Endothelial cell of umbilical vein (primary cell): ENCODE measurements around the gene DAAM1. TPM values are rescaled to one million over a fixed set of nuclear protein-coding genes. Genes with fewer than 3 reads are reported as not detected.

Source experiments
- BruUV-seq: library from RNA; stranded (reverse); fragments of 400-500 nt; replicated peaks from 2 replicates; lab custom pipeline; 2021; lab: Mats Ljungman, UMichigan
- CTCF ChIA-PET: fragments of 300-600, 350-600 bp; sonication (Branson Sonifier 250); formaldehyde crosslinking; loops from one replicate; lab custom pipeline; 2021; ENCODE audit warnings: antibody characterized with exemption, inconsistent platforms; lab: Charles Lee
- POLR2A ChIA-PET: fragments of 300-600, 350-600 bp; sonication (Branson Sonifier 250); formaldehyde crosslinking; loops from one replicate; lab custom pipeline; 2021; ENCODE audit warnings: antibody characterized with exemption, inconsistent platforms; lab: Charles Lee
- DNase-seq: peaks from one replicate; pipeline ENCODE4 v3.0.0-alpha.2; 2011; ENCODE audit warnings: low read depth, low spot score
- FAIRE-seq: peaks from 2 replicates; lab custom pipeline; 2011; peaks lifted over from hg19 to GRCh38; lab: Jason Lieb, UNC
- H2AFZ ChIP-seq: 2 replicates; pipeline ENCODE4 v1.6.0; 2012; ENCODE audit warnings: low read depth, low read length, control low read depth, inconsistent platforms
- H3K27ac ChIP-seq: 2 replicates; pipeline ENCODE4 v1.5.1; 2011; ENCODE audit warnings: low read depth, mild to moderate bottlenecking, control low read depth, low read length, moderate library complexity; ENCODE audit not compliant: insufficient read depth
- H3K27me3 ChIP-seq, 2 experiments: 2 replicates each; pipeline versions ENCODE4 v1.6.0 to v1.6.1; 2011; ENCODE audit warnings: low read length in 2 of 2, mixed read lengths in 1 of 2; ENCODE audit not compliant: control insufficient read depth in 2 of 2, insufficient read depth in 2 of 2
- H3K36me3 ChIP-seq, 2 experiments: 2 replicates in 1 of 2; 3 replicates in 1 of 2; pipeline ENCODE4 v1.5.1; 2011; ENCODE audit warnings: low read length in 2 of 2, mild to moderate bottlenecking in 1 of 2, moderate library complexity in 1 of 2; ENCODE audit not compliant: control insufficient read depth in 2 of 2, insufficient read depth in 2 of 2; ENCODE audit errors: extremely low read depth in 1 of 2
- H3K4me1 ChIP-seq: 3 replicates; pipeline ENCODE4 v1.5.1; 2011; ENCODE audit warnings: mild to moderate bottlenecking, low read length; ENCODE audit not compliant: control insufficient read depth, insufficient read depth; ENCODE audit errors: extremely low read depth
- H3K4me2 ChIP-seq: 2 replicates; pipeline ENCODE4 v1.6.1; 2011; ENCODE audit warnings: low read length, control low read depth, mixed read lengths; ENCODE audit not compliant: insufficient read depth
- H3K4me3 ChIP-seq, 3 experiments: fragments of 200-600 bp in 1 of 3; sonication (generic), shearing (Covaris generic) in 1 of 3; replicated peaks in 1 of 3; 2 replicates each; pipeline ENCODE4 v1.5.1; 2011 to 2016; ENCODE audit warnings: control low read depth in 3 of 3, low read length in 3 of 3, mild to moderate bottlenecking in 2 of 3, inconsistent platforms in 1 of 3, low read depth in 1 of 3, moderate library complexity in 1 of 3; ENCODE audit not compliant: insufficient read depth in 1 of 3
- H3K79me2 ChIP-seq: 2 replicates; pipeline ENCODE4 v1.6.0; 2012; ENCODE audit warnings: low read length, inconsistent platforms; ENCODE audit not compliant: control insufficient read depth, insufficient read depth
- H3K9ac ChIP-seq: replicated peaks from 2 replicates; pipeline ENCODE3; 2011; ENCODE audit warnings: low read length, control low read depth; ENCODE audit not compliant: insufficient read depth; ENCODE audit errors: extremely low read depth
- H3K9me1 ChIP-seq: replicated peaks from 3 replicates; pipeline ENCODE4 v1.6.0; 2011; ENCODE audit warnings: mild to moderate bottlenecking, low read length; ENCODE audit not compliant: control insufficient read depth, insufficient read depth; ENCODE audit errors: extremely low read depth
- H3K9me3 ChIP-seq: replicated peaks from 2 replicates; pipeline ENCODE4 v1.5.1; 2012; ENCODE audit warnings: low read length, inconsistent platforms; ENCODE audit not compliant: control insufficient read depth, insufficient read depth
- H4K20me1 ChIP-seq: replicated peaks from 2 replicates; pipeline ENCODE3; 2011; ENCODE audit warnings: mild to moderate bottlenecking, low read length; ENCODE audit not compliant: control insufficient read depth, insufficient read depth; ENCODE audit errors: extremely low read depth
- CTCF ChIP-seq, 2 donors: IDR thresholded peaks; 1 replicate in 1 of 2; 2 replicates in 1 of 2; pipeline ENCODE4 v1.5.1; 2011; ENCODE audit warnings: low read length in 2 of 2, mild to moderate bottlenecking in 2 of 2, moderate library complexity in 2 of 2, control low read depth in 1 of 2, inconsistent platforms in 1 of 2, low read depth in 1 of 2; ENCODE audit not compliant: insufficient read depth in 1 of 2; ENCODE audit errors: extremely low read depth in 1 of 2
- EZH2 ChIP-seq: IDR thresholded peaks from 2 replicates; pipeline ENCODE4 v1.6.1; 2012; ENCODE audit warnings: borderline replicate concordance, low read depth, mild to moderate bottlenecking, moderate library complexity, low read length, inconsistent platforms; ENCODE audit not compliant: severe bottlenecking
- FOS ChIP-seq: IDR thresholded peaks from 2 replicates; pipeline ENCODE4 v1.6.1; 2011; ENCODE audit warnings: mild to moderate bottlenecking, low read length, moderate library complexity, borderline replicate concordance; ENCODE audit not compliant: insufficient read depth
- GATA2 ChIP-seq: IDR thresholded peaks from 2 replicates; pipeline ENCODE4 v1.7.0; 2011; ENCODE audit warnings: low read depth, mild to moderate bottlenecking, moderate library complexity, mixed read lengths, low read length; ENCODE audit not compliant: insufficient read length, insufficient read depth
- JUN ChIP-seq: IDR thresholded peaks from 2 replicates; pipeline ENCODE4 v1.6.1; 2011; ENCODE audit warnings: borderline replicate concordance, low read depth; ENCODE audit not compliant: insufficient read length, insufficient read depth
- MAX ChIP-seq: IDR thresholded peaks from 2 replicates; pipeline ENCODE4 v1.6.1; 2011; ENCODE audit not compliant: insufficient read depth, insufficient read length
- MYC ChIP-seq: IDR thresholded peaks from one replicate; pipeline ENCODE4 v1.6.1; 2011; ENCODE audit warnings: mild to moderate bottlenecking, low read depth, low read length
- POLR2A ChIP-seq: IDR thresholded peaks from 2 replicates; pipeline ENCODE4 v1.6.1; 2012; ENCODE audit warnings: low read depth, mild to moderate bottlenecking, control low read depth, low read length
- POLR2AphosphoS5 ChIP-seq: IDR thresholded peaks from 2 replicates; pipeline ENCODE4 v1.6.1; 2012; ENCODE audit warnings: low read depth, mild to moderate bottlenecking, control low read depth, low read length, moderate library complexity; ENCODE audit not compliant: insufficient read depth
- dilution Hi-C: fragments of 300-500 bp; cut with MboI; formaldehyde crosslinking; loops from one replicate; pipeline ENCODE4 v1.15.0; 2019; ENCODE audit warnings: low sequenced_read_pairs; ENCODE audit not compliant: extremely low pct_ligation_motif_present
- intact Hi-C: fragments of 100-400 bp; cut with micrococcal nuclease; formaldehyde crosslinking; loops from one replicate; pipeline ENCODE4 v1.10.0; 2022
- polyA plus RNA-seq, 4 experiments: library from polyadenylated mRNA; depleted of rRNA in 3 of 4; stranded (reverse) in 3 of 4; unstranded in 1 of 4; fragments of >200 nt; gene quantifications; 2 replicates each; pipeline versions ENCODE4 v1.2.1 to v1.2.3, GENCODE V29; 2011 to 2012; ENCODE audit warnings: missing spikeins in 1 of 4
- total RNA-seq: library from RNA; stranded (reverse); gene quantifications from 2 replicates; pipeline ENCODE4 v1.2.3, GENCODE V29; 2021

The DAAM1 gene
- total and polyA plus RNA-seq, 2 donors (not counting 3 experiments of a cell fraction or from before 2014, with no cell fraction given): 10.2 to 25.3 TPM

GRCh38 chr14:59277659-59278058 lies 89.2 kb downstream of the DAAM1 start:
- H3K79me2 ChIP-seq: no peaks in the 10 kb centered on the region
- peak overlapping the region; percentile 89 for H3K27ac ChIP-seq
- BruUV-seq: TSS peak; percentile 53
- H3K9ac ChIP-seq: no peak overlapping the region
- H2AFZ ChIP-seq: no peak overlapping the region
- dilution Hi-C loops (no loop called here), intact Hi-C loops (loop anchor here (1.0 to 5.0 kb wide), 6 partner anchors 31 to 205 kb away; partner anchors contain the start of genes DAAM1, JKAMP and L3HYPDH)
- H3K4me3 ChIP-seq: no peak overlapping the region
- no peak for FAIRE-seq
- H3K4me2 ChIP-seq: no peak overlapping the region
- peaks cover 43% of the 10 kb centered on the region for H3K4me1 ChIP-seq
- H3K27me3 ChIP-seq: no peaks in the 10 kb centered on the region
- TF ChIP-seq MYC: no peak
- no peak for TF ChIP-seq GATA2
- TF ChIP-seq JUN: no peak
- no peak for TF ChIP-seq EZH2
- no peak for TF ChIP-seq POLR2A
- H4K20me1 ChIP-seq: no peaks in the 10 kb centered on the region
- POLR2A ChIA-PET: no interaction called here
- no peaks in the 10 kb centered on the region for H3K9me3 ChIP-seq
- no peak for DNase-seq
- H3K9me1 ChIP-seq: no peaks in the 10 kb centered on the region
- no peaks in the 10 kb centered on the region for H3K36me3 ChIP-seq
- CTCF ChIA-PET: no interaction called here

- H3K4me1 ChIP-seq: peaks cover 43% of the 10 kb centered on the region
- CTCF ChIA-PET: no interaction called here
- dilution Hi-C loops: no loop called here
Observed at GRCh38 chr14:59278111-59278510, 89.6 kb downstream of the DAAM1 start.

More at GRCh38 chr14:59278111-59278510, 89.6 kb downstream of the DAAM1 start:
- Histone ChIP-seq H3K9me3 (no peaks in the 10 kb centered on the region), H3K27me3 (no peaks in the 10 kb centered on the region), H3K4me2 (peak overlapping the region; percentile 56), H3K9me1 (no peaks in the 10 kb centered on the region), H3K36me3 (no peaks in the 10 kb centered on the region), H4K20me1 (no peaks in the 10 kb centered on the region), H3K4me3 (no peak overlapping the region), H3K79me2 (no peaks in the 10 kb centered on the region), H3K9ac (peak overlapping the region; percentile 66), H3K27ac (peak overlapping the region; percentile 89), H2AFZ (no peak overlapping the region)
- BruUV-seq: no TSS peak
- TF ChIP-seq JUN: peak; percentile 90
- TF ChIP-seq POLR2A: no peak
- peak; percentile 13 for TF ChIP-seq MYC
- TF ChIP-seq MAX: no peak
- peak; percentile 93 for TF ChIP-seq GATA2
- peak; percentile 96 for TF ChIP-seq FOS
- TF ChIP-seq POLR2AphosphoS5: peak; percentile 82
- no peak for TF ChIP-seq CTCF (IDR thresholded peaks at IDR 0.05; ENCODE audit: extremely low read depth in 1 of 2, insufficient read depth in 1 of 2, low read depth in 1 of 2, low read length in 2 of 2)
- no peak for TF ChIP-seq EZH2
- POLR2A ChIA-PET: no interaction called here
- DNase-seq (peak; percentile 87), FAIRE-seq (peak; percentile 81)
- intact Hi-C loops: loop anchor here (1.0 to 5.0 kb wide), 6 partner anchors 31 to 204 kb away; partner anchors contain the start of genes DAAM1, JKAMP and L3HYPDH
